ENCODE results near the gene NXF1.

DNA sequence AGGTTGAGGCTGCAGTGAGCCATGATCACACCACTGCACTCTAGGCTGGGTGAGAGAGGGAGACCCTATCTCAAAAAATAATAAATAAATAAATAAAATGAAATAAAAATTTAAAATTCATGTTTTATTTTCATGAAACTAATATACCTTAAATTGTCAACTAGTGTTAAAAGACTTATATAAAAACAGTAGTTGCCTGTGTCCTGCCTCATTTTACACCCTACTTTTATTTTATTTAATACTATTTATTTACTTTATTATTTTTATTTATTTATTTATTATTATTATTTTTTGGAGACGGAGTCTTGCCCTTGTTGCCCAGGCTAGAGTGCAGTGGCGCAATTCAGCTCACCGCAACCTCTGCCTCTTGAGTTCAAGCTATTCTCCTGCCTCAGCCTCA, 38.9 kb upstream of the NXF1 start:
- TF ChIP-seq, protein P1, sequence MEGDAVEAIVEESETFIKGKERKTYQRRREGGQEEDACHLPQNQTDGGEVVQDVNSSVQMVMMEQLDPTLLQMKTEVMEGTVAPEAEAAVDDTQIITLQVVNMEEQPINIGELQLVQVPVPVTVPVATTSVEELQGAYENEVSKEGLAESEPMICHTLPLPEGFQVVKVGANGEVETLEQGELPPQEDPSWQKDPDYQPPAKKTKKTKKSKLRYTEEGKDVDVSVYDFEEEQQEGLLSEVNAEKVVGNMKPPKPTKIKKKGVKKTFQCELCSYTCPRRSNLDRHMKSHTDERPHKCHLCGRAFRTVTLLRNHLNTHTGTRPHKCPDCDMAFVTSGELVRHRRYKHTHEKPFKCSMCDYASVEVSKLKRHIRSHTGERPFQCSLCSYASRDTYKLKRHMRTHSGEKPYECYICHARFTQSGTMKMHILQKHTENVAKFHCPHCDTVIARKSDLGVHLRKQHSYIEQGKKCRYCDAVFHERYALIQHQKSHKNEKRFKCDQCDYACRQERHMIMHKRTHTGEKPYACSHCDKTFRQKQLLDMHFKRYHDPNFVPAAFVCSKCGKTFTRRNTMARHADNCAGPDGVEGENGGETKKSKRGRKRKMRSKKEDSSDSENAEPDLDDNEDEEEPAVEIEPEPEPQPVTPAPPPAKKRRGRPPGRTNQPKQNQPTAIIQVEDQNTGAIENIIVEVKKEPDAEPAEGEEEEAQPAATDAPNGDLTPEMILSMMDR (IDR thresholded peaks at IDR 0.05; ENCODE audit: low read length): no peak
- no peak for TF ChIP-seq EZH2 (IDR thresholded peaks at IDR 0.05; ENCODE audit: borderline replicate concordance, low read length)
